GM21723 (cell line): Measurements from ENCODE around the gene ESRRB.

Source experiments
- ATAC-seq: cut with Tn5 transposase; IDR thresholded peaks from one replicate; pipeline ENCODE4 v1.9.1; 2021; ENCODE audit warnings: mild to moderate bottlenecking, moderate library complexity; ENCODE audit not compliant: unreplicated experiment

ESRRB gene

GRCh38 chr14:76439237-76439775, 63.4 kb downstream of the ESRRB start:
- ATAC-seq: no peak

- no peak for ATAC-seq
These were observed 70.5 kb downstream of the ESRRB start for GRCh38 chr14:76446486-76446885.

- no peak for ATAC-seq
These were observed 71.0 kb downstream of the ESRRB start for GRCh38 chr14:76446921-76447320.

- no peak for ATAC-seq
These were observed 74.5 kb downstream of the ESRRB start for GRCh38 chr14:76450476-76450875.

GRCh38 chr14:76456200-76456599, 80.3 kb downstream of the ESRRB start:
- no peak for ATAC-seq

GRCh38 chr14:76456891-76457586, 81.1 kb downstream of the ESRRB start:
- no peak for ATAC-seq

- no peak for ATAC-seq
These were observed 81.9 kb downstream of the ESRRB start for GRCh38 chr14:76457841-76458240.

GRCh38 chr14:76461886-76462285, 85.9 kb downstream of the ESRRB start:
- no peak for ATAC-seq

- no peak for ATAC-seq
These were observed 86.4 kb downstream of the ESRRB start for GRCh38 chr14:76462330-76462729.

- no peak for ATAC-seq
These were observed 87.2 kb downstream of the ESRRB start for GRCh38 chr14:76463105-76463504.

GRCh38 chr14:76464856-76465255, 88.9 kb downstream of the ESRRB start:
- ATAC-seq: no peak

GRCh38 chr14:76465664-76466063, 89.7 kb downstream of the ESRRB start:
- no peak for ATAC-seq

- no peak for ATAC-seq
These were observed 91.8 kb downstream of the ESRRB start for GRCh38 chr14:76467711-76468155.

GRCh38 chr14:76472199-76472723, 96.3 kb downstream of the ESRRB start:
- ATAC-seq: no peak

- no peak for ATAC-seq
These were observed 97.7 kb downstream of the ESRRB start for GRCh38 chr14:76473481-76474263.

GRCh38 chr14:76480426-76480825, 104.5 kb downstream of the ESRRB start:
- no peak for ATAC-seq

GRCh38 chr14:76484355-76484754, 108.4 kb downstream of the ESRRB start:
- ATAC-seq: no peak

GRCh38 chr14:76486251-76486743, 110.4 kb downstream of the ESRRB start:
- ATAC-seq: no peak

- ATAC-seq: no peak
These were observed 112.6 kb downstream of the ESRRB start for GRCh38 chr14:76488551-76488950.

GRCh38 chr14:76489667-76490066, 113.7 kb downstream of the ESRRB start:
- ATAC-seq: no peak

GRCh38 chr14:76490111-76490510, 114.2 kb downstream of the ESRRB start:
- ATAC-seq: no peak

- no peak for ATAC-seq
These were observed 114.8 kb downstream of the ESRRB start for GRCh38 chr14:76490735-76491134.
